Fibroblast of lung (primary cell): ENCODE results near the gene HKDC1.

Experiments used
- EZH2 ChIP-seq: IDR thresholded peaks from 2 replicates; pipeline ENCODE4 v1.5.1; 2012; ENCODE audit warnings: low read length, control low read depth, mild to moderate bottlenecking; ENCODE audit errors: missing control alignments
- TF ChIP-seq, protein P1 (sequence below), 2 donors: IDR thresholded peaks in 1 of 2; conservative IDR thresholded peaks in 1 of 2; 1 replicate in 1 of 2; 2 replicates in 1 of 2; pipeline ENCODE4 v1.5.1; 2011 to 2012; ENCODE audit warnings: low read length in 2 of 2, control low read depth in 1 of 2, inconsistent platforms in 1 of 2, low read depth in 1 of 2, mild to moderate bottlenecking in 1 of 2

- TF ChIP-seq, protein P1, sequence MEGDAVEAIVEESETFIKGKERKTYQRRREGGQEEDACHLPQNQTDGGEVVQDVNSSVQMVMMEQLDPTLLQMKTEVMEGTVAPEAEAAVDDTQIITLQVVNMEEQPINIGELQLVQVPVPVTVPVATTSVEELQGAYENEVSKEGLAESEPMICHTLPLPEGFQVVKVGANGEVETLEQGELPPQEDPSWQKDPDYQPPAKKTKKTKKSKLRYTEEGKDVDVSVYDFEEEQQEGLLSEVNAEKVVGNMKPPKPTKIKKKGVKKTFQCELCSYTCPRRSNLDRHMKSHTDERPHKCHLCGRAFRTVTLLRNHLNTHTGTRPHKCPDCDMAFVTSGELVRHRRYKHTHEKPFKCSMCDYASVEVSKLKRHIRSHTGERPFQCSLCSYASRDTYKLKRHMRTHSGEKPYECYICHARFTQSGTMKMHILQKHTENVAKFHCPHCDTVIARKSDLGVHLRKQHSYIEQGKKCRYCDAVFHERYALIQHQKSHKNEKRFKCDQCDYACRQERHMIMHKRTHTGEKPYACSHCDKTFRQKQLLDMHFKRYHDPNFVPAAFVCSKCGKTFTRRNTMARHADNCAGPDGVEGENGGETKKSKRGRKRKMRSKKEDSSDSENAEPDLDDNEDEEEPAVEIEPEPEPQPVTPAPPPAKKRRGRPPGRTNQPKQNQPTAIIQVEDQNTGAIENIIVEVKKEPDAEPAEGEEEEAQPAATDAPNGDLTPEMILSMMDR (conservative IDR thresholded peaks at IDR 0.05 in 1 of 2, IDR thresholded peaks at IDR 0.05 in 1 of 2; ENCODE audit: low read depth in 1 of 2, low read length in 2 of 2), result no peak
- no peak for TF ChIP-seq EZH2
Observed at GRCh38 chr10:69218831-69219230, 1.3 kb upstream of the HKDC1 start.
